Spleen (tissue), 11 donors: ENCODE results near the gene ALPK3. TPM values are rescaled to one million over a fixed set of nuclear protein-coding genes. Genes with fewer than 3 reads are reported as not detected.

Experiments used
- DNase-seq: peaks from one replicate; pipeline ENCODE4 v3.0.0-alpha.2; 2020
- H3K27ac ChIP-seq, 8 donors: fragments of 200-600 bp; sonication (generic) in 7 of 8; 1 replicate in 4 of 8; 2 replicates in 4 of 8; pipeline versions ENCODE4 v1.5.0 to v1.8.0; 2016 to 2021; ENCODE audit warnings: inconsistent platforms in 4 of 8, mild to moderate bottlenecking in 4 of 8, moderate library complexity in 1 of 8
- H3K27me3 ChIP-seq, 7 donors: fragments of 200-600 bp; sonication (generic) in 6 of 7; replicated peaks in 1 of 7; 1 replicate in 4 of 7; 2 replicates in 3 of 7; pipeline versions ENCODE4 v1.5.0 to v1.8.0; 2016 to 2021; ENCODE audit warnings: inconsistent platforms in 3 of 7, mild to moderate bottlenecking in 1 of 7
- H3K36me3 ChIP-seq, 6 donors: fragments of 200-600 bp; sonication (generic) in 5 of 6; 1 replicate in 4 of 6; 2 replicates in 2 of 6; pipeline versions ENCODE4 v1.5.0 to v1.8.0; 2016 to 2021; ENCODE audit warnings: inconsistent platforms in 2 of 6
- H3K4me1 ChIP-seq, 6 donors: fragments of 200-600 bp; sonication (generic) in 5 of 6; 1 replicate in 3 of 6; 2 replicates in 3 of 6; pipeline versions ENCODE4 v1.5.0 to v1.8.0; 2016 to 2021; ENCODE audit warnings: inconsistent platforms in 3 of 6
- H3K4me3 ChIP-seq, 8 donors: fragments of 200-600 bp; sonication (generic) in 7 of 8; 1 replicate in 4 of 8; 2 replicates in 4 of 8; pipeline versions ENCODE4 v1.5.0 to v1.8.0; 2016 to 2021; ENCODE audit warnings: inconsistent platforms in 4 of 8, mild to moderate bottlenecking in 4 of 8, moderate library complexity in 2 of 8
- H3K9me3 ChIP-seq, 8 donors: fragments of 200-600 bp; sonication (generic) in 7 of 8; 1 replicate in 4 of 8; 2 replicates in 4 of 8; pipeline versions ENCODE4 v1.5.0 to v1.8.0; 2016 to 2021; ENCODE audit warnings: inconsistent platforms in 4 of 8
- POLR2A ChIP-seq, 3 donors: fragments of 450-650 bp; IDR thresholded peaks; one replicate each; pipeline ENCODE4 v1.5.1; 2017; ENCODE audit warnings: antibody characterized with exemption in 3 of 3, mild to moderate bottlenecking in 1 of 3
- POLR2AphosphoS5 ChIP-seq, 3 donors: sonication (generic); formaldehyde crosslinking; IDR thresholded peaks; one replicate each; pipeline ENCODE4 v1.5.1; 2017; ENCODE audit warnings: antibody characterized with exemption in 3 of 3
- WGBS, 5 donors: extraction: QIAGEN DNeasy Blood & Tissue Kit in 3 of 5; methylation state at CpG; one replicate each; pipeline versions ENCODE4 v1.1.5 to v1.1.7; 2013 to 2018; 5-methylcytosine and 5-hydroxymethylcytosine counted together
- intact Hi-C: fragments of 100-400 bp; cut with DNase I; formaldehyde crosslinking; loops from one replicate; pipeline ENCODE4 v1.15.0; 2023; ENCODE audit warnings: low total_unique reads
- polyA plus RNA-seq, 3 donors: library from polyadenylated mRNA; stranded (reverse); fragments of 200-250 nt; gene quantifications; one replicate each; pipeline ENCODE4 v1.2.1, GENCODE V29; 2013
- total RNA-seq, 7 donors: library from RNA; depleted of rRNA in 3 of 7; stranded (reverse); fragments of >200 nt in 3 of 7; fragmentation: NEBNext Ultra II Directional in 4 of 7; extraction: Animal tissue kit (Norgen Biotek cat#: 25700) in 4 of 7; gene quantifications; one replicate each; pipeline versions ENCODE4 v1.1.0 to v1.2.1, GENCODE V29; 2016 to 2021
- TF ChIP-seq, protein P1 (sequence below), 11 experiments: fragments of 200-600 bp in 7 of 11; fragments of 450-650 bp in 4 of 11; sonication (generic) in 4 of 11; IDR thresholded peaks in 8 of 11; conservative IDR thresholded peaks in 3 of 11; 1 replicate in 7 of 11; 2 replicates in 4 of 11; pipeline versions ENCODE4 v1.4.0 to v1.8.0; 2016 to 2021; ENCODE audit warnings: antibody characterized with exemption in 11 of 11, inconsistent platforms in 4 of 11, mild to moderate bottlenecking in 1 of 11
- donor health status: healthy with polysubstance abuse.
- donor health status: DM: no; HTN: no; CAD: no; lungs with moderate emphysema.
- donor health status: DM: no; HTN: no; CAD: no.
- donor health status: Bipolar disorder and iron deficiency.
- donor health status: healthy.
- donor health status: DM: no; HTN: no; CAD: no.
- donor health status: DM: yes; HTN: yes; CAD: no.

ALPK3 gene
- total and polyA plus RNA-seq, 10 donors: 0.13 to 1.1 (median 0.73) TPM

DNA sequence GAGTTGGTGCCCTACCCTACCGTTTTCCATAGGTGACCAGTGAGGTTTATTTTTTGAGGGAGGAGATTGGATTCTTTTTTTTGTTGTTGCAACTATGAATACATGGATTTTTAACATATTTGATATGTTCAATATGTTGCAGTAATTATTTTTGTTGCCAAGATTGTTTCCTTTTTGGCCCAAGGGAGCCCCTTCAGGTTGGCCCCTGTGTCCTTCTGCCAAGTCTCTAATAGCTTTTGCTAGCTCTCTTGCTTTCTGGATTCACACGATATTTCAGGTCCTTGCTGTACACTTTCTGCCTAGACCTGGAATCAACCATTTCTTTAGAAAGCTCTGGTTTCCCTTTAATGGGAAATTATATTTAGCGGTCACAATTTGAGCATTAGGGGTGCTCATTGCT lies 44.6 kb downstream of the ALPK3 start:
- no peak overlapping the region for H3K27ac ChIP-seq
- no peaks in the 10 kb centered on the region for H3K27me3 ChIP-seq
- no peaks in the 10 kb centered on the region for H3K9me3 ChIP-seq
- H3K36me3 ChIP-seq: no peaks in the 10 kb centered on the region
- no peaks in the 10 kb centered on the region for H3K4me1 ChIP-seq
- TF ChIP-seq, protein P1, sequence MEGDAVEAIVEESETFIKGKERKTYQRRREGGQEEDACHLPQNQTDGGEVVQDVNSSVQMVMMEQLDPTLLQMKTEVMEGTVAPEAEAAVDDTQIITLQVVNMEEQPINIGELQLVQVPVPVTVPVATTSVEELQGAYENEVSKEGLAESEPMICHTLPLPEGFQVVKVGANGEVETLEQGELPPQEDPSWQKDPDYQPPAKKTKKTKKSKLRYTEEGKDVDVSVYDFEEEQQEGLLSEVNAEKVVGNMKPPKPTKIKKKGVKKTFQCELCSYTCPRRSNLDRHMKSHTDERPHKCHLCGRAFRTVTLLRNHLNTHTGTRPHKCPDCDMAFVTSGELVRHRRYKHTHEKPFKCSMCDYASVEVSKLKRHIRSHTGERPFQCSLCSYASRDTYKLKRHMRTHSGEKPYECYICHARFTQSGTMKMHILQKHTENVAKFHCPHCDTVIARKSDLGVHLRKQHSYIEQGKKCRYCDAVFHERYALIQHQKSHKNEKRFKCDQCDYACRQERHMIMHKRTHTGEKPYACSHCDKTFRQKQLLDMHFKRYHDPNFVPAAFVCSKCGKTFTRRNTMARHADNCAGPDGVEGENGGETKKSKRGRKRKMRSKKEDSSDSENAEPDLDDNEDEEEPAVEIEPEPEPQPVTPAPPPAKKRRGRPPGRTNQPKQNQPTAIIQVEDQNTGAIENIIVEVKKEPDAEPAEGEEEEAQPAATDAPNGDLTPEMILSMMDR (IDR thresholded peaks at IDR 0.05 in 8 of 11, conservative IDR thresholded peaks at IDR 0.05 in 3 of 11): no peak
- TF ChIP-seq POLR2A (IDR thresholded peaks at IDR 0.05): no peak
- no peak for TF ChIP-seq POLR2AphosphoS5 (IDR thresholded peaks at IDR 0.05)
- WGBS, 5 donors: 87 to 96% (median 89%) methylated on average over 3 of the region's 3 CpGs
- H3K4me3 ChIP-seq: no peak overlapping the region
- DNase-seq: no peak
- intact Hi-C loops: no loop called here

DNA sequence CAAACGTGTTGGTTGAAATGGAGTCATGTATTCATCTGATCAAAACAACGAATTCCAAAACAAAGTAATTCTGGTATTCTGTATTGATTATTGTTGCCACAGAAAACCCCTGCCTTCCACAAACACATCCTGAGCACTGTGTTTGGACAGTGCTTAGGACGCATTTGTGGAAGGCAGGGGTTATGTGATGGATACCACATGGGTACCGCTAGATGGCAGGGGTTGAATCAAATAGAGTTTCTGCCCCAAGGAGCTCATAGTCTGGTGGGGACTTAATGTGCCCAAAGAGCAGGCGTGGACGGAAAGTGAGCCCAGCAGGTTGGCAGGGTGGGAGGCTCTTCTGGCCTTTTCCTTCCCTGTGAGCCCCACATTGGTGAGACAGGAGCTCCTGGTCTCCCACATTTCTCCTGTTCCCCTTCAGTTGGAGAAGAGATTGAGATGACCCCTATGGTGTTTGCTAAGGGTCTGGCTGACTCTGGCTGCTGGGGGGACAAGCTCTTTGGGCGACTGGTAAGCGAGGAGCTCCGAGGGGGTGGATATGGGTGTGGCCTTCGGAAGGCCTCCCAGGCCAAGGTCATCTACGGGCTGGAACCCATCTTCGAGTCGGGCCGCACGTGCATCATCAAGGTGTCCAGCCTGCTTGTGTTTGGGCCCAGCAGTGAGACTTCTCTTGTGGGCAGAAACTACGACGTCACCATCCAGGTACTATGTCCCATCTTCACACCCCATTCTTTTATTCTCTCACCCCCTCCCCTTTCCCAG lies 45.2 kb downstream of the ALPK3 start:
- TF ChIP-seq POLR2A (IDR thresholded peaks at IDR 0.05): no peak
- no peak for TF ChIP-seq POLR2AphosphoS5 (IDR thresholded peaks at IDR 0.05)
- TF ChIP-seq, protein P1 (IDR thresholded peaks at IDR 0.05 in 8 of 11, conservative IDR thresholded peaks at IDR 0.05 in 3 of 11): no peak
- Histone ChIP-seq H3K27me3 (no peaks in the 10 kb centered on the region), H3K4me3 (no peak overlapping the region), H3K4me1 (no peaks in the 10 kb centered on the region), H3K36me3 (no peaks in the 10 kb centered on the region), H3K9me3 (no peaks in the 10 kb centered on the region), H3K27ac (no peak overlapping the region)
- DNase-seq: no peak
- intact Hi-C loops: no loop called here
- WGBS, 5 donors: 88 to 96% (median 93%) methylated on average over 11 to 17 of the region's 17 CpGs

DNA sequence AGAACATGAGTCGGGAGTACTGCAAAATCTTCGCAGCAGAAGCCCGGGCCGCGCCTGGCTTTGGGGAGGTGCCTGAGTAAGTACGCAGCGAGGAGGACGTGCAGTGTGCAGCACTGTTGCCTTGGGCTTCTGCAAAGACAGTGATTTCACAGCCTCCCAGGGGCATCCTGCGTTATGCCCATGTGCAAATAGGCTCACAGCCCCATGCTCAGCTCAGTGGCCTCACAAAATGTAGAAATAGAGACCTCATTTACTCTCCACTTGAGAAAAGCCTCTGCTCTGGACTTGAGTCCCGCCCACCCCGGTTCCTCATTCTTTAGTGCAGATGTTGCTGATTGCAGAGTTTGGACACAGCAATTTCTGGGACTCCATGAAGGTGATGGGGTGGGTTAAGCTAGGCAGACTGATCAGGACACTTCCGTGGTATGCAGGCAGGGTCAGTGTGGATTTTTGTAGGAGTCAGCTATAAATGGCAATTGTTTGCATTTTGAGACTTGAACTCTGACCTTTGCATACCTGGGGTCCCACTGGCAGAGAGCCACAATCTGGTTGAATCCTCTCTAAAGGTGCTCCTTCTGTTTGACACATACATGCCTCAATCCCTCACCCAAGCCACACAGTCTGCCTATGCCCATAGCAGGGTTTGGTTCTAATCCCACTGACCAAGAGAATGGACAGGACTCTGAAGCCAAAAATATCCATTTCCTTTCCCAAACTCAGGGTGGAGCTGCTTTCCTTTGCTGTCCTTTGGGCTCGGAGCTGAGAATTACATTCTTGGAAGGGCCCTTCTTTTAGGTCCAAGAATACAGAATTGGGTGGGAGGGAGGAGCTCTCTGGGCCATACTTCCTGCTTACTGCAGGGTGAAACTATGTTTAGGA lies 46.6 kb downstream of the ALPK3 start:
- TF ChIP-seq POLR2A (IDR thresholded peaks at IDR 0.05) (no peak), POLR2AphosphoS5 (IDR thresholded peaks at IDR 0.05) (no peak)
- TF ChIP-seq, protein P1 (IDR thresholded peaks at IDR 0.05 in 8 of 11, conservative IDR thresholded peaks at IDR 0.05 in 3 of 11): no peak
- H3K4me1 ChIP-seq: no peaks in the 10 kb centered on the region
- no peak overlapping the region for H3K27ac ChIP-seq
- no peak for DNase-seq
- H3K36me3 ChIP-seq: no peaks in the 10 kb centered on the region
- no peaks in the 10 kb centered on the region for H3K9me3 ChIP-seq
- no peaks in the 10 kb centered on the region for H3K27me3 ChIP-seq
- intact Hi-C loops: no loop called here
- WGBS, 5 donors: 80 to 87% (median 81%) methylated on average over 13 of the region's 13 CpGs
- H3K4me3 ChIP-seq: no peak overlapping the region

DNA sequence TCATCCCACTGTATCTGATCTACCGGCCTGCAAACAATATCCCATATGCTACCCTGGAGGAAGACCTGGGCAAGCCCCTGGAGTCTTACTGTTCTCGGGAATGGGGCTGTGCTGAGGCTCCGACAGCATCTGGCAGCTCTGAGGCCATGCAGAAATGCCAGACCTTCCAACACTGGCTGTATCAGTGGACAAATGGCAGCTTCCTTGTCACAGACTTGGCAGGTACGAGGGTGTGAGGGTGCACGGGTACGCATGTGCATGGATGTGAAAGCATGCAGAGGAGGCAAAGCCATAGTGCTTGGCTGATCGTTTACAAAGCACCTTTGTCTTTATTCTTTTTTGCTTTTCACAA lies 47.3 kb downstream of the ALPK3 start:
- Histone ChIP-seq H3K9me3 (no peaks in the 10 kb centered on the region), H3K27ac (no peak overlapping the region), H3K4me3 (no peak overlapping the region), H3K4me1 (no peaks in the 10 kb centered on the region), H3K27me3 (no peaks in the 10 kb centered on the region), H3K36me3 (no peaks in the 10 kb centered on the region)
- intact Hi-C loops: no loop called here
- DNase-seq: no peak
- TF ChIP-seq POLR2AphosphoS5 (IDR thresholded peaks at IDR 0.05) (no peak), POLR2A (IDR thresholded peaks at IDR 0.05) (no peak)
- TF ChIP-seq, protein P1 (IDR thresholded peaks at IDR 0.05 in 8 of 11, conservative IDR thresholded peaks at IDR 0.05 in 3 of 11): no peak
- 86 to 93% (median 86%) methylated on average over 7 of the region's 7 CpGs for WGBS, 5 donors
